SK-N-SH (cell line): ENCODE data around the gene CTSA.

Experiments used
- ELF1 ChIP-seq: IDR thresholded peaks from 2 replicates; pipeline ENCODE4 v1.4.0; 2012
- FOSL2 ChIP-seq: IDR thresholded peaks from 2 replicates; pipeline ENCODE4 v1.4.0; 2012; ENCODE audit warnings: low read depth, mild to moderate bottlenecking, moderate library complexity, borderline replicate concordance
- FOXM1 ChIP-seq: IDR thresholded peaks from 2 replicates; pipeline ENCODE4 v1.4.0; 2012; ENCODE audit warnings: low read depth, mild to moderate bottlenecking
- GABPA ChIP-seq: IDR thresholded peaks from 2 replicates; pipeline ENCODE4 v1.4.0; 2012; ENCODE audit warnings: low read depth, mild to moderate bottlenecking
- JUND ChIP-seq: IDR thresholded peaks from 2 replicates; pipeline ENCODE4 v1.4.0; 2012
- MEF2A ChIP-seq: IDR thresholded peaks from 2 replicates; pipeline ENCODE4 v1.4.0; 2012; ENCODE audit warnings: low read depth, borderline replicate concordance
- POLR2AphosphoS5 ChIP-seq: IDR thresholded peaks from 2 replicates; pipeline ENCODE4 v1.6.1; 2012; ENCODE audit warnings: low read depth, low read length
- RAD21 ChIP-seq: IDR thresholded peaks from 2 replicates; pipeline ENCODE4 v1.6.1; 2012; ENCODE audit warnings: mild to moderate bottlenecking, low read length
- RFX5 ChIP-seq: IDR thresholded peaks from 2 replicates; pipeline ENCODE4 v1.6.1; 2012; ENCODE audit warnings: mild to moderate bottlenecking, improper control_type of control experiment, low read length
- TAF1 ChIP-seq: IDR thresholded peaks from 2 replicates; pipeline ENCODE4 v1.6.1; 2012; ENCODE audit warnings: low read depth, mild to moderate bottlenecking, low read length, moderate library complexity, borderline replicate concordance
- TF ChIP-seq, protein P1 (sequence below): fragments of 200-600 bp; sonication (generic); IDR thresholded peaks from 2 replicates; pipeline ENCODE4 v1.6.1; 2017; ENCODE audit warnings: antibody characterized with exemption, mild to moderate bottlenecking, moderate library complexity
- TF ChIP-seq, protein P2 (sequence below): IDR thresholded peaks from 2 replicates; pipeline ENCODE4 v1.4.0; 2012; ENCODE audit warnings: low read depth
- TF ChIP-seq, protein P3 (sequence below): IDR thresholded peaks from 2 replicates; pipeline ENCODE4 v1.6.1; 2012; ENCODE audit warnings: mild to moderate bottlenecking, low read depth, low read length, moderate library complexity

DNA sequence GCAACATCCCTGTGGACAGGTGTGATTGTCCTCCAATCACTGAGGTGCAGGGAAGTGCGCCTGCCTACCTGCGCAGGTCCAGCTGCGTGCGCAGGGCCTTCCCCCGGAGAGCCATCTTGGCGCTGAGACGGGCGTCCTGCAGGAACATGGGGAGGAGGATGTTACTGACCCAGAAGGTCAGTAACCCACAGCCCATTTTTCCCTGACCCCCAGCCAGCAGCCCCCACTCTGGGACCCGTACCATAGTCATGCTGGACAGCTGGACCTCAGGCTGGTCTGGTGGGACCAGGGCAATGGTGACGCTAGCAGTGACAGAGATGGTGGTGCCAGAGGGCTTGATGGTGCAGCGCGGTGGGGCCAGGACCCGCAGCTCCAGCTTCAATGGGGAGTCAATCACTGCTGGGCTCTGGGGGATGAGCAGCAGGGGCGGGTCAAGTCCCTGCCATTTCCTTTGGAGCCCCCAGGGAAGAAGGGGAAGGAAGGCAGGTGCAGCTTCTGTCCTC lies 11.1 kb downstream of the CTSA start:
- TF ChIP-seq FOXM1, result no peak
- TF ChIP-seq, protein P1, sequence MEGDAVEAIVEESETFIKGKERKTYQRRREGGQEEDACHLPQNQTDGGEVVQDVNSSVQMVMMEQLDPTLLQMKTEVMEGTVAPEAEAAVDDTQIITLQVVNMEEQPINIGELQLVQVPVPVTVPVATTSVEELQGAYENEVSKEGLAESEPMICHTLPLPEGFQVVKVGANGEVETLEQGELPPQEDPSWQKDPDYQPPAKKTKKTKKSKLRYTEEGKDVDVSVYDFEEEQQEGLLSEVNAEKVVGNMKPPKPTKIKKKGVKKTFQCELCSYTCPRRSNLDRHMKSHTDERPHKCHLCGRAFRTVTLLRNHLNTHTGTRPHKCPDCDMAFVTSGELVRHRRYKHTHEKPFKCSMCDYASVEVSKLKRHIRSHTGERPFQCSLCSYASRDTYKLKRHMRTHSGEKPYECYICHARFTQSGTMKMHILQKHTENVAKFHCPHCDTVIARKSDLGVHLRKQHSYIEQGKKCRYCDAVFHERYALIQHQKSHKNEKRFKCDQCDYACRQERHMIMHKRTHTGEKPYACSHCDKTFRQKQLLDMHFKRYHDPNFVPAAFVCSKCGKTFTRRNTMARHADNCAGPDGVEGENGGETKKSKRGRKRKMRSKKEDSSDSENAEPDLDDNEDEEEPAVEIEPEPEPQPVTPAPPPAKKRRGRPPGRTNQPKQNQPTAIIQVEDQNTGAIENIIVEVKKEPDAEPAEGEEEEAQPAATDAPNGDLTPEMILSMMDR, result no peak
- TF ChIP-seq, protein P2, sequence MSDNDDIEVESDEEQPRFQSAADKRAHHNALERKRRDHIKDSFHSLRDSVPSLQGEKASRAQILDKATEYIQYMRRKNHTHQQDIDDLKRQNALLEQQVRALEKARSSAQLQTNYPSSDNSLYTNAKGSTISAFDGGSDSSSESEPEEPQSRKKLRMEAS, result no peak
- no peak for TF ChIP-seq JUND
- TF ChIP-seq TAF1, result no peak
- TF ChIP-seq RAD21, result no peak
- no peak for TF ChIP-seq GABPA
- TF ChIP-seq FOSL2, result no peak
- TF ChIP-seq ELF1, result no peak
- TF ChIP-seq, protein P3, sequence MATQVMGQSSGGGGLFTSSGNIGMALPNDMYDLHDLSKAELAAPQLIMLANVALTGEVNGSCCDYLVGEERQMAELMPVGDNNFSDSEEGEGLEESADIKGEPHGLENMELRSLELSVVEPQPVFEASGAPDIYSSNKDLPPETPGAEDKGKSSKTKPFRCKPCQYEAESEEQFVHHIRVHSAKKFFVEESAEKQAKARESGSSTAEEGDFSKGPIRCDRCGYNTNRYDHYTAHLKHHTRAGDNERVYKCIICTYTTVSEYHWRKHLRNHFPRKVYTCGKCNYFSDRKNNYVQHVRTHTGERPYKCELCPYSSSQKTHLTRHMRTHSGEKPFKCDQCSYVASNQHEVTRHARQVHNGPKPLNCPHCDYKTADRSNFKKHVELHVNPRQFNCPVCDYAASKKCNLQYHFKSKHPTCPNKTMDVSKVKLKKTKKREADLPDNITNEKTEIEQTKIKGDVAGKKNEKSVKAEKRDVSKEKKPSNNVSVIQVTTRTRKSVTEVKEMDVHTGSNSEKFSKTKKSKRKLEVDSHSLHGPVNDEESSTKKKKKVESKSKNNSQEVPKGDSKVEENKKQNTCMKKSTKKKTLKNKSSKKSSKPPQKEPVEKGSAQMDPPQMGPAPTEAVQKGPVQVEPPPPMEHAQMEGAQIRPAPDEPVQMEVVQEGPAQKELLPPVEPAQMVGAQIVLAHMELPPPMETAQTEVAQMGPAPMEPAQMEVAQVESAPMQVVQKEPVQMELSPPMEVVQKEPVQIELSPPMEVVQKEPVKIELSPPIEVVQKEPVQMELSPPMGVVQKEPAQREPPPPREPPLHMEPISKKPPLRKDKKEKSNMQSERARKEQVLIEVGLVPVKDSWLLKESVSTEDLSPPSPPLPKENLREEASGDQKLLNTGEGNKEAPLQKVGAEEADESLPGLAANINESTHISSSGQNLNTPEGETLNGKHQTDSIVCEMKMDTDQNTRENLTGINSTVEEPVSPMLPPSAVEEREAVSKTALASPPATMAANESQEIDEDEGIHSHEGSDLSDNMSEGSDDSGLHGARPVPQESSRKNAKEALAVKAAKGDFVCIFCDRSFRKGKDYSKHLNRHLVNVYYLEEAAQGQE, result no peak
- no peak for TF ChIP-seq POLR2AphosphoS5
- TF ChIP-seq MEF2A, result no peak
- no peak for TF ChIP-seq RFX5
